ENCODE data around the gene ALPK1.
A peak's percentile ranks its signal among the peaks of the same experiment; 100 is the strongest.

ALPK1 gene

DNA sequence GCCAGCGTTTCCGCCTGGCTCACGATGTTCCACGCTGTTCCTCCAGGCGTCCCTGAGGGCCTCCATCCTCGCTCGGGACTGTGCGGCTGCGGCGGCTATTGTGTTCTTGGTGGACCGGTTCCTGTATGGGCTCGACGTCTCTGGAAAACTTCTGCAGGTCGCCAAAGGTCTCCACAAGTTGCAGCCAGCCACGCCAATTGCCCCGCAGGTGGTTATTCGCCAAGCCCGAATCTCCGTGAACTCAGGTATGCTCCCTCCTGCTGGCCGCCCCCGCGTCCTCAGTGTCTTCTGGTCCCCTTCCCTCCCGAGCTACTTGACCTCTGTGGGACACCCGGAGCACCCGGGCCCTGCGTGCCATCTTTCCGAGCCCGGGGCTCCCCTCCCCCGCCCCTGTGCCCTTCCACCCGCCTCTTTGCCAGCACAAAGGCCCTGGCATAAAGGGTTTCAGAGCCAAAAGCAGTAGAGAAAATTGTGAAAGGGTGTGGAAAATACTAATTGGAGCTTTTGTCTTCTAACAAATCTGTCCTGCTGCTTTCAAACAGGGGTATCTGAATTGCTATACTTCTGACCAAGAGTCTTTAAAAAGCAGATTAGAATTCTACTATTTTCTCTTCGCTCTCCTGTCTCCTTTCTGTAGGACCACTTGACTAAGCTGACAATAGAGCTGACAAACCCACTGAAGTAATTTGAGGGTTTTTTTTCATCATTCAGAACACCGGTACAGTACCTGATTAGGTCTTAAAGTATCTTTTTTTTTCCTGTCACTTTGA, 114.8 kb downstream of the ALPK1 start:
- H3K4me3 ChIP-seq (ENCODE audit: insufficient read length, low read depth): no peak overlapping the region

GRCh38 chr4:112416464-112416863, 119.3 kb downstream of the ALPK1 start:
- Histone ChIP-seq H3K27me3 (ENCODE audit: insufficient read depth, insufficient read length) (no peaks in the 10 kb centered on the region), H3K9me3 (ENCODE audit: insufficient read depth, low read length) (0 out of 2 replicates have a peak, but pooled peaks cover 3% of the 10 kb centered on the region), H3K9ac (ENCODE audit: insufficient read length, low read depth) (no peak overlapping the region), H3K4me3 (ENCODE audit: insufficient read length, low read depth) (no peak overlapping the region), H3K4me1 (ENCODE audit: insufficient read depth, insufficient read length) (no peaks in the 10 kb centered on the region), H3K36me3 (ENCODE audit: insufficient read depth, insufficient read length, low read length) (no peaks in the 10 kb centered on the region)
- no peak for DNase-seq (ENCODE audit: low read depth, low spot score)
- TF ChIP-seq SUZ12 (IDR thresholded peaks at IDR 0.05; ENCODE audit: extremely low read depth, insufficient read depth, insufficient read length) (no peak), YY1 (IDR thresholded peaks at IDR 0.05; ENCODE audit: insufficient read depth, insufficient read length) (no peak)

More for the DNA sequence above, 114.8 kb downstream of the ALPK1 start:
- Histone ChIP-seq H3K36me3 (ENCODE audit: insufficient read depth, insufficient read length, low read length) (no peaks in the 10 kb centered on the region), H3K9me3 (ENCODE audit: insufficient read depth, low read length) (0 out of 2 replicates have a peak, but pooled peaks cover 1% of the 10 kb centered on the region), H3K4me1 (ENCODE audit: insufficient read depth, insufficient read length) (no peaks in the 10 kb centered on the region), H3K9ac (ENCODE audit: insufficient read length, low read depth) (no peak overlapping the region), H3K27me3 (ENCODE audit: insufficient read depth, insufficient read length) (no peaks in the 10 kb centered on the region)
- TF ChIP-seq YY1 (IDR thresholded peaks at IDR 0.05; ENCODE audit: insufficient read depth, insufficient read length): no peak
- no peak for TF ChIP-seq SUZ12 (IDR thresholded peaks at IDR 0.05; ENCODE audit: extremely low read depth, insufficient read depth, insufficient read length)
- TF ChIP-seq ZNF274 (IDR thresholded peaks at IDR 0.05; ENCODE audit: low read depth, low read length): no peak
- no peak for DNase-seq (ENCODE audit: low read depth, low spot score)

DNA sequence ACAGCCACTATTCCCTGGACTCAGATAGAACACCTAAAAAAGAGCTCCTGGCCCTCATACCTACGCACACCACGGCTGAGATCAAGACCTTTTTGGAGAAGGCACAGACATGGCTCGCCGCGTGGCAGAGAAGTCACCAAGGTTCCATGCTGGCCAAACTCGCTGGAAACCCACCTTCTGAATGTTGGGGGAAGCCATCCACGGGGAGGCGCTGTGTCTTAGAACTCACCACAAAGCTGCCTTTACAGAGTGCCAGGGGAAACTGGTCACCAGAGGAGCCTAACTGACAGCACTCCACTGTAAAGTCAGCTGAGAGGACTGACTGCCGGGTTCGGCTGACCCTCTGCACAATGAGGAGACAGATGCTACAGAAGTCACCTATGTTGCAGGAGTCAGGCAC, 120.9 kb downstream of the ALPK1 start:
- Histone ChIP-seq H3K36me3 (ENCODE audit: insufficient read depth, insufficient read length, low read length) (no peaks in the 10 kb centered on the region), H3K9me3 (ENCODE audit: insufficient read depth, low read length) (0 out of 2 replicates have a peak, but pooled peaks cover 3% of the 10 kb centered on the region), H3K4me1 (ENCODE audit: insufficient read depth, insufficient read length) (no peaks in the 10 kb centered on the region), H3K9ac (ENCODE audit: insufficient read length, low read depth) (no peak overlapping the region), H3K4me3 (ENCODE audit: insufficient read length, low read depth) (no peak overlapping the region), H3K27me3 (ENCODE audit: insufficient read depth, insufficient read length) (no peaks in the 10 kb centered on the region)
- TF ChIP-seq SUZ12 (IDR thresholded peaks at IDR 0.05; ENCODE audit: extremely low read depth, insufficient read depth, insufficient read length) (no peak), YY1 (IDR thresholded peaks at IDR 0.05; ENCODE audit: insufficient read depth, insufficient read length) (no peak), ZNF274 (IDR thresholded peaks at IDR 0.05; ENCODE audit: low read depth, low read length) (no peak)
- peak; percentile 9 for DNase-seq (ENCODE audit: low read depth, low spot score)

DNA sequence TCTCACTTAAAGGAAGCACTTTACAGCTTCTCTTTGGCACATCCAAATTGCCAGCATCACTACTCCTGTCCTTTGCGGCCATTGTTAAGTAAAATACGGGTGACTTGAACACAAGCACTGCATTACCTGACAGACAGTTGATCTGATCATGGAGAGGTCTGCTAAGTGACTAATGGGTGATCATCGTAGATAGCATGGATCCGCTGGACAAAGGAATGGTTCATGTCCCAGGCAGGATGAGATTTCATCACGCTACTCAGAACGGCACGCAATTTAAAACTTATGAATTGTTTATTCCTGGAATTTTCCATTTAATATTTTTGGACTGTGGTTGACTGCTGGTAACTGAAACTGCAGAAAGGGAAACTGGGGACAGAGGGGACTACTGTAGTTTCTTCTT, 124.7 kb downstream of the ALPK1 start:
- no peak for DNase-seq (ENCODE audit: low read depth, low spot score)
- TF ChIP-seq ZNF274 (IDR thresholded peaks at IDR 0.05; ENCODE audit: low read depth, low read length): no peak
- no peak for TF ChIP-seq SUZ12 (IDR thresholded peaks at IDR 0.05; ENCODE audit: extremely low read depth, insufficient read depth, insufficient read length)
- no peak for TF ChIP-seq YY1 (IDR thresholded peaks at IDR 0.05; ENCODE audit: insufficient read depth, insufficient read length)
- Histone ChIP-seq H3K27me3 (ENCODE audit: insufficient read depth, insufficient read length) (no peaks in the 10 kb centered on the region), H3K4me1 (ENCODE audit: insufficient read depth, insufficient read length) (no peaks in the 10 kb centered on the region), H3K9ac (ENCODE audit: insufficient read length, low read depth) (no peak overlapping the region), H3K4me3 (ENCODE audit: insufficient read length, low read depth) (no peak overlapping the region), H3K9me3 (ENCODE audit: insufficient read depth, low read length) (0 out of 2 replicates have a peak, but pooled peaks cover 2% of the 10 kb centered on the region), H3K36me3 (ENCODE audit: insufficient read depth, insufficient read length, low read length) (no peaks in the 10 kb centered on the region)

DNA sequence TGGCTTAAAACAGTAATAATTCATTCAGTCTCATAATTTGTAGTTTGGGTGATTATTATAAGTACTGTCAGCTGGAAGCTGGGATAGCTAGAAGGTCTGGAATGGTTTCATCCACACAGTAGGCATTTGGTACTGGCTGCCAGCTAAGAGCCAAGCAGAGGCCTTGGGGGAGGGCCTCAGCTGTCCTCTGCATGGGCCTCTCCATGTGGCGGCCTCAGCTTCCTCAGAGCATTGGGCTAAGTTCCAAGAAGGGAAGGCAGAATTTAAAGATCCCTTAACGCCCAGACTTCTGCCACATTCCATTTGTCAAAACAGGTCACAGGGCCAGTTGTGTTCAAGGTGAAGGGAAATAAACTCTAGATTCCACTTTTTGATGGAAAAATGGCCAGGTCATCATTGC, 125.5 kb downstream of the ALPK1 start:
- DNase-seq (ENCODE audit: low read depth, low spot score): no peak
- Histone ChIP-seq H3K9me3 (ENCODE audit: insufficient read depth, low read length) (no peaks in the 10 kb centered on the region), H3K36me3 (ENCODE audit: insufficient read depth, insufficient read length, low read length) (no peaks in the 10 kb centered on the region), H3K9ac (ENCODE audit: insufficient read length, low read depth) (no peak overlapping the region), H3K4me1 (ENCODE audit: insufficient read depth, insufficient read length) (no peaks in the 10 kb centered on the region), H3K27me3 (ENCODE audit: insufficient read depth, insufficient read length) (no peaks in the 10 kb centered on the region), H3K4me3 (ENCODE audit: insufficient read length, low read depth) (no peak overlapping the region)
- TF ChIP-seq ZNF274 (IDR thresholded peaks at IDR 0.05; ENCODE audit: low read depth, low read length): no peak
- TF ChIP-seq YY1 (IDR thresholded peaks at IDR 0.05; ENCODE audit: insufficient read depth, insufficient read length): no peak
- no peak for TF ChIP-seq SUZ12 (IDR thresholded peaks at IDR 0.05; ENCODE audit: extremely low read depth, insufficient read depth, insufficient read length)

DNA sequence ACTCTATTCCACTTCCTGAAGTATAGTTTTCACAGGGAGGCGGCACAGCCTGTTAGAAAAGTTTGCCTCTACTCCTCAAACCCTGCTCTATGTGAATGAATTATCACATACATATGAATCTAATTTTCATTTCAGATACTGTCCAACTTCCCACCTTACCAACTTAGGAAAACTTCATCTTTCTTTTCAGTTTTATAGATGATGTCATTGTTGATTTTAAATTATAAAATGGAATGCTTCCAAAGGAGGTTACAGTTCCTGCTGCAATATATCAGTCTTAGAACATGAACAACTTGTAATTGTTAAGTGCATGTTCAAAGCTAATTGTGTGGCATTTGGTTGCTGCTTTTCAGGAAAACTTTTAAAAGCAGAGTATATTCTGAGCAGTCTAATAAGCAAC, 126.4 kb downstream of the ALPK1 start:
- Histone ChIP-seq H3K4me3 (ENCODE audit: insufficient read length, low read depth) (no peak overlapping the region), H3K9me3 (ENCODE audit: insufficient read depth, low read length) (no peaks in the 10 kb centered on the region), H3K27me3 (ENCODE audit: insufficient read depth, insufficient read length) (no peaks in the 10 kb centered on the region), H3K4me1 (ENCODE audit: insufficient read depth, insufficient read length) (no peaks in the 10 kb centered on the region), H3K36me3 (ENCODE audit: insufficient read depth, insufficient read length, low read length) (no peaks in the 10 kb centered on the region), H3K9ac (ENCODE audit: insufficient read length, low read depth) (no peak overlapping the region)
- DNase-seq (ENCODE audit: low read depth, low spot score): no peak
- no peak for TF ChIP-seq ZNF274 (IDR thresholded peaks at IDR 0.05; ENCODE audit: low read depth, low read length)
- TF ChIP-seq SUZ12 (IDR thresholded peaks at IDR 0.05; ENCODE audit: extremely low read depth, insufficient read depth, insufficient read length): no peak
- TF ChIP-seq YY1 (IDR thresholded peaks at IDR 0.05; ENCODE audit: insufficient read depth, insufficient read length): no peak

GRCh38 chr4:112425823-112426222, 128.7 kb downstream of the ALPK1 start:
- TF ChIP-seq YY1 (IDR thresholded peaks at IDR 0.05; ENCODE audit: insufficient read depth, insufficient read length): no peak
- no peak for TF ChIP-seq SUZ12 (IDR thresholded peaks at IDR 0.05; ENCODE audit: extremely low read depth, insufficient read depth, insufficient read length)
- TF ChIP-seq ZNF274 (IDR thresholded peaks at IDR 0.05; ENCODE audit: low read depth, low read length): no peak
- Histone ChIP-seq H3K9ac (ENCODE audit: insufficient read length, low read depth) (no peak overlapping the region), H3K9me3 (ENCODE audit: insufficient read depth, low read length) (no peaks in the 10 kb centered on the region), H3K36me3 (ENCODE audit: insufficient read depth, insufficient read length, low read length) (no peaks in the 10 kb centered on the region), H3K4me3 (ENCODE audit: insufficient read length, low read depth) (no peak overlapping the region), H3K4me1 (ENCODE audit: insufficient read depth, insufficient read length) (no peaks in the 10 kb centered on the region), H3K27me3 (ENCODE audit: insufficient read depth, insufficient read length) (no peaks in the 10 kb centered on the region)
- DNase-seq (ENCODE audit: low read depth, low spot score): no peak

Measured in NT2/D1 (cell line).